T1000 (cell line): ENCODE results near the gene SSU72.
"Not testable (repeated sequence)": the region's sequence is repeated elsewhere in the genome, so short reads cannot be mapped to it uniquely, and the experiment has no call there.

ENCODE experiments used
- DNase-seq: peaks from one replicate; lab custom pipeline; 2025; ENCODE audit warnings: mixed read lengths; lab: John Stamatoyannopoulos, UW

SSU72 gene

DNA sequence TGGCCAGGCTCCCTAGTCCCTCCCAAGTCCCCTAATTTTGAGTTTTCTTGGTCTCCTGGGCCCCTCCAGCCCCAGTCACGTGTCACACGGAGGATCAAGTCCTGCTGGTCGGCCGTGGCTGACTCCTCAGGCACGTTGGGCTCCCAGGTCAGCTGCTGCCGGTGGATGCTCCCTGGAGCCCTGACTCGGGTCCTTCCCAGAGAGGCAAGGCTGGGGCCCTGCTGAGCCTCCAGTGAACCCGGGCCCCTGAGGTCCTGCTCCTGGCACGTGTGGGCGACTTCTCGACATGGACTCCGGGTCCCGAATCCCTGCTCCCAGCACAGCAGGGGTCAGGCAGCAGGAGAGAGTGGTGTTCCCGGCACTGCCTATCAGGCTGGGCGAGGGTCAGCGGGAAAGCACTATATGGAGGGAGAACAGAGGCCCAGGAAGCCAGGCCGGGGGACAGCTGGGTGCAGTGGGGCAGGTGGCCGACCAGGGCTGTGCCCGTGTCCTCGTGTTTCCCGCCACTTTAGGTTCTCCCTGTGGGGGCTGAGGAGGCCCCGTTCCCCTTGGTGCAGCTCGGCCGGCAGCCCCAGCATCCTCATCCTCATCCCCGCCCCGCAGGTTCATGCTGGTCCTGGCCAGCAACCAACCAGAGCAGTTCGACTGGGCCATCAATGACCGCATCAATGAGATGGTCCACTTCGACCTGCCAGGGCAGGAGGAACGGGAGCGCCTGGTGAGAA lies 47.4 kb downstream of the SSU72 start:
- no peak for DNase-seq

DNA sequence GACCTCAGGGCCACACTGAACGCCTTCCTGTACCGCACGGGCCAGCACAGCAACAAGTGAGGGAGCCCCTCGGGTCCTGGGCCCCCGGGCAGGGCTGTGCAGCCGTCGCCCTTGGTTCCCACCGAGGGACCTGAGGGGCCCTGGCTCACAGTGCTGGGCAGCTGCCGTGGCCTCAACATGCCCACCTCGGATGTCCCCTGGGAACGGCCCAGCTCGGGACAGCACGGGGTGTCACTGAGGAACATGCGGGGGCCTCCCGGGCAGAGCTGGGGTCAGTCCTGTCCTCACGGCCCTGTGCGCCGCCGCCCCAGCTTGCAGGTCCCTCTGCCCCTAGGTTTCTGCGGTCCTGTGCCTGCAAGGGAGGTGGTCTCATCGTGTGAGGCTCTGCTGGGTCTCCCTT lies 48.2 kb downstream of the SSU72 start:
- not testable (repeated sequence) for DNase-seq

DNA sequence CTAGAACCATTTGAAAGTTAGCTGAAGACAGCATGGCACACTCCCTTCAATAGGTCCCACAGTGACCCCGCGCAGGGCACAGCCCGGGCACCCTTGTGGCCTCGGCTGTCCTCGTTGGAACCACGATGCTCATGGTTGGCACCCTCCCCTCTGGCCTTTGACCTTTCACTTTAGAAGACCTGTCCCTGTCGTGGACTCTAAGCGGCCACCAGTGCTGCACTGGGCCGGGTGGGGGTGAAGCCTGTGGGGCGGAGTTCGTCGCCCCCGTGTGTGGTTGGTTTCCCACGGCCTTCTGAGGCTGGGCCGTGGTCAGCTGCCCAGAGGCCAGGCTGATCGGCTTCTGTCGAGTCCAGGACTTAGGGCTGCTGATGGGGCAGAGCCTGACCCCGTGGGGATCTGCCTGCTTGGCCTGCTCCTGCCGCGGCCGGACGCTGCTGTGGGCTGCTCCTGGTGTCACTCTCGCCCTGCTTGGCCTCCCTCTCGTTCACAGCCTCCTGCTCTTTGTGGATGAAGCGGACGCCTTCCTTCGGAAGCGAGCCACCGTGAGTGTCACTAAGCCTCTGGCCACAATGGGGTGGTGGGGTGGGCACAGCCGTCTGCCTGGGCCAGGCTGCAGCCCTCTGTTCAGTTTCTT lies 49.8 kb downstream of the SSU72 start:
- not testable (repeated sequence) for DNase-seq

DNA sequence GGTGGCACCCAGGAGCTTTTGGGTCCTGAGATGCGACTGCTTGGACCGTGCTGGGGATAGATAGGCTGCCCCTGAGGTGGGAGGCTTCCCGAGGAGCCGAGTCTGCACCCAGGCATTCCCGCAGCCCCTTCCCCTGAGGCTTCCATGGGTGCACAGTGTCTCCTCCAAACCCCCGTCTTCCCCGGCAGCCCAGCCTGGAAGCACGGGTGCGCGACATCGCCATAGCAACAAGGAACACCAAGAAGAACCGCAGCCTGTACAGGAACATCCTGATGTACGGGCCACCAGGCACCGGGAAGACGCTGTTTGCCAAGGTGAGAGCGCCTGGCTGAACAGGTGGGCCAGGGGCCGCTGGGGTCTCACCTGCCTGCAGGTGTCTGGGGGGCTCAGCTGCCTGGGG lies 51.0 kb downstream of the SSU72 start:
- not testable (repeated sequence) for DNase-seq

DNA sequence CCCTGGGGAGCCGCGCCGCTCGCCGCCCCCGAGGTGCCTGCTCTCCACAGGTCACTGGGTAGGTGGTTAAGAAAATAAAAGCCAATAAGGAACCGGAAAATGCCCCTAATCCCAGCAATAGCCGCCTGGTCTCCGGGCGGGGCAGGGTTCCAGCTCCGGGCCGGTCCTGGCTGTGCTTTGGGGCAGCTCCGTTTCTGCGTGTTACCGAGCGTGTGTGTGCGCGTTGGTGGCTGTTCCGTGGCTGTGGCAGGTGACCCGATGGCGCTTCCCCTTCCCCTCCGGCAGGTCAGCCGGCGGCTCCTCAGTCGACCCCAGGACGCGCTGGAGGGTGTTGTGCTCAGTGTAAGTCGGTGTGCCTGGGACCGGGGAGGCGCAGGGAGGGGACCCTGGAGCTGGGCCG lies 51.4 kb downstream of the SSU72 start:
- not testable (repeated sequence) for DNase-seq

DNA sequence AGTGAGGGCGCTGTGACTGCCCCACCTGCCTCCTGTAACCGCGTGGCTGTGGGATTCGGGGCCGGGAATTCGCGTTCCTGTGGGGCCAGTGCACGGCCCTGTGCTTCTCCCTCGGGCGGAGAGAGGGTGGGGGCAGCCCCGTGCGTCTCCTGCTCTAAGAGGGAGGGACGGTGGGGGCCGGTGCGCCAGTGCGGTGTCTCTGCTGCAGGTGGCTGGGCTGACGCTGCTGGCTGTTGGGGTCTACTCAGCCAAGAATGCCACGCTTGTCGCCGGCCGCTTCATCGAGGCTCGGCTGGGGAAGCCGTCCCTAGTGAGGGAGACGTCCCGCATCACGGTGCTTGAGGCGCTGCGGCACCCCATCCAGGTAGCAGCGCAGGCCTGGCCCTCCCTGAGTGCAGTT lies 52.1 kb downstream of the SSU72 start:
- not testable (repeated sequence) for DNase-seq

DNA sequence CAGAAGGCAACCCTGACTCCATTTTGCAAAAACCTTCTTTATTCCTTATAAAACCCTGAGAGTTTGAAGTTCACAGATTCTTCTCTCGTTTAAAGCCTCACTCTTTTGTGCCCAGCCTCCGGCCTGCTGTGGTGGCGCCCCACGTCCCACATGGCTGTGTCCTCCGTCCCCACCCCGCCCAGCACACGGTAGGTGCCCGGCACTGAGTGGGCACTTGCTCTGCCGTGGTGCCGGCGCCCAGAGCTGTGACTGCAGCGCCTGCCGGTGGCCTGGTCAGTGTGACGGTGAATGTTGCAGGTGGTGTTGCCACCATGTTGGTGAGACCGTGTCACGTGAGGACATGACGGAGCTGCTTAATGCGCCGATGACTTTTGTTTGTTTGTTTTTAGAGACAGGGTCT lies 53.3 kb downstream of the SSU72 start:
- DNase-seq: no peak

DNA sequence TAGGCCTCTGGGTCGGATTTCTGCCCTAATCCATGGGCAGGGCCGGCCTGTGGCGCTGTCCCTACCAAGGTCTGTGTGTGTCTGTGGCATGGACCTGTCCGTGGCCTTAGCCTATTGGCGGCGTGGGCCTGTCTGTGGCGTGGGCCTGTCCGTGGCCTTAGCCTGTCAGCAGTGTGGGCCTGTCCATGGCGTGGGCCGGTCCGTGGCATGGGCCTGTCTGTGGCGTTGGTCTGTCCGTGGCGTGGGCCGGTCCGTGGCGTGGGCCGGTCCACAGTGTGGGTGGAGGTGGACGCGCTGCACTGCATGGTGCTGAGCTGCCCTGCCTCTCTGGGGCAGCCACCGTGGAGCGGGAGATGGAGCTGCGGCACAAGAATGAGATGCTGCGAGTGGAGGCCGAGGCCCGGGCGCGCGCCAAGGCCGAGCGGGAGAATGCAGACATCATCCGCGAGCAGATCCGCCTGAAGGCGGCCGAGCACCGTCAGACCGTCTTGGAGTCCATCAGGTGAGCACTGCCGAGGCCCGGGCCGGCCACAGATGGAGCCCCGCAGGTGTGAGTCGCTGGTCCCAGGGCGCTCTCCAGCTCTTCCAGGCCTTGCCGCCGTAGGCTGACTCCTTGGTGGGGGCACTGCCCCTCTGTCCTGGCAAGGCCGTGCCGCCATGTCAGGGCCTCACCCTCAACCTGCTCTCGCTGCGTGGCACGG lies 54.7 kb downstream of the SSU72 start:
- DNase-seq: not testable (repeated sequence)

DNA sequence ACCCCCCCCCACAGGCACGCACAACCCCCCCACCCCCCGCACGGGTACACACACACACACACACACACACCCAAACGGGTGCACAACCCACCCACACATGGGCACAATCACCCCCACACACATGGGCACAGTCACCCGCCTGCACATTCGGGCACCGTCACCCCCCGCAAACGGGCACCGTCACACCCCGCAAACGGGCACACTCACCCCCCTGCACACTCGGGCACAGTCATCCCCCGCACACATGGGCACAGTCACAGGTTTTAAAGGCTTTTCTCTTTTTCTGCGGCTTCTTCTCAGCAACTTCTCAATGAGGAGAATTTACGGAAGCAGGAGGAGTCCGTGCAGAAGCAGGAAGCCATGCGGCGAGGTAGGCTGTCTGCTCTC lies 56.0 kb downstream of the SSU72 start:
- DNase-seq: not testable (repeated sequence)

DNA sequence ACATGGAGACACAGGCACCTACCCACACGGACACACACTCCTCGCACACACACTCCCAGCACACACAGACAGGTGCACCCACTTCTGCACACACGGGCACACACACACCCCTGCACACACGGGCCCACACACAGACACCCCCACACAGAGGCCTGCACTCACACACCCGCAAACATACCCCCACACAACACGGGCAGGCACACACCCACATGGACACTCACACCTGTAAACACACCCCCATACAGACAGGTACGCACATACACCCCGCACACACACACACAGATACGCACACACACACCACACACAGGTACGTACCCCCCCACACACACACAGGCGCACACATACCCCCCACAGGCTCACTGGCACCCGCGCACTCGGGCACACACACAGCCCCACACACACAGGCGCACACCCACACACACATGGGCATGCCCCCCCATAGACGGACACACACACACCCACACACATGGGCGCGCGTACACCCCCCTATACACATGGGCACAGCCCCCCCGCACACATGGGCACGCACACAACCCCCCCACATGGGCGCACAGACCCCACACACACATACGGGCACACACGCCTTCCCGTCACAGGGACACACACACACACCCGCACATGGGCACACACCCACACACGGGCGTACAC lies 56.6 kb downstream of the SSU72 start:
- no peak for DNase-seq

DNA sequence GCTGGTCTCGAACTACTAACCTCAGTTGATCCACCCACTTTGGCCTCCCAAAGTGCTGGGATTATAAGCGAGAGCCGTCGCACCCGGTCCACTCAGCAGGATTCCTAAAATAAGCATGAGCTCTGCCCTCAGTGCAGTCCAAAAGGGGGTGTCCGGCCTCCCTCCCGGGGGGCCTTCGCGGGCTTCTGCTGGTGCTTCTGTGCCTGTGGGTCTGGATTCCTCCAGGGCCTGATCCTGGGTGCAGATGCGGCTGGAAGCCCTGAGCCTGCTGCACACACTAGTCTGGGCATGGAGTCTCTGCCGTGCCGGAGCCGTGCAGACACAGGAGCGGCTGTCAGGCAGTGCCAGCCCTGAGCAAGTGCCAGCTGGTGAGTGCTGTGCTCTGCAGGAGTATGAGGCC lies 57.7 kb downstream of the SSU72 start:
- not testable (repeated sequence) for DNase-seq

DNA sequence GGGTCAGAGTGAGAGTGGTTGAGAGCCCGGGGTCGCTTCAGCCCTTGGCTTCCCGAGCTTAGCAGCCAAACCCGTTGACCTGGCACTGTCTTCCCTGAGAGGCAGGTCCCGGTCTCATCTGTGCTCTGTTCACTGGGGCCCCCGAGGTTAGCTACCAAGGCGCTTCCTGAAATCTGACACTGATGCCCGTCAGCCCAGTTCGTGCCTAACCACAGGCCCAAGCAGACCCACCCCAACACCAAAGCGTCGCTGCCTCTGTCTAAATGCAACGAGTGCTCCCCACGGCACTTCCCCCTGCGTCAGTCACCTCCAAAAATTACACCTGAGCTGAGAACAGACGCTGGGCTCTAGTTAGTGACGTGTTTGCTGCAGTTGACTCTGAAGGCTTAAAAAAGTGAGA lies 60.3 kb downstream of the SSU72 start:
- DNase-seq: not testable (repeated sequence)

DNA sequence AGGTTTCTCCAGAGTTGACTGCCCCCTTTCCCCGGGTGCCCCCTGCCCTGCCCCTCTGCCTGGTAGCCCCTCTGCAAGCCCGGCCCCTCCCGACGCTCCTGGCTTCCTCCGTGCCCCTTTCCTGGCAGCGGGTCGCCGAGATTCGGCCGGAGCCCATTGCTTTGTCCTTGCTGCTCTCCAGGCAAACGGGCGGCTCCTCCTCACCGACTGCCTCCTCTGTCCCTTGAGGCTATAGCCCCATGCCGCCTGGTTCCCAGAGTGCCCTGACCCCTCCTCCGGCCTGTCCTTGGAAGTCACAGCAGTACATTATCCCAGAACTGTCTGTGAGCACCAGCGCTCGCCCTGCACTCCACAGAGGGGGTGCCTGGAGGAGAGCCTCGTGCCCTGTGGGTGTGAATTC lies 61.0 kb downstream of the SSU72 start:
- not testable (repeated sequence) for DNase-seq

DNA sequence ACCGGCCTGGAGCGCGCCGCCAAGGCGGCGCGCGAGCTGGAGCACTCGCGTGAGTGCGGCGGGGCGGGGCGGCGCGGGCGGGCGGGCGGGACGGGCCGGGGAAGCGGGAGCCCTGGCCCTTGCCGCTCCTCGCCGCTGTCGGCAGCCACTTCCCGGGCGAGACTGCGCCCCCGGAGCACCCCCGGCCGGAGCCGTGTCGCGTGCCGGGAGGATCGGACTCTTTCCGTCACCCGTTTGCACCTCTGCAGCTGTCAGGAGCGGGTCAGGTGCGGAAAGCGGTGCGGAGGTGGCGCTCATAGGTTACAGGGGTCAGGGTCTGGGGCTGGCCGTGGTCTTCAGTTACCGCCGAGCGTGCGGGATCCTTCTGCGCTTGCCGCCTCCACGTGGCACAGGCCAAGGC lies 62.2 kb downstream of the SSU72 start:
- not testable (repeated sequence) for DNase-seq

DNA sequence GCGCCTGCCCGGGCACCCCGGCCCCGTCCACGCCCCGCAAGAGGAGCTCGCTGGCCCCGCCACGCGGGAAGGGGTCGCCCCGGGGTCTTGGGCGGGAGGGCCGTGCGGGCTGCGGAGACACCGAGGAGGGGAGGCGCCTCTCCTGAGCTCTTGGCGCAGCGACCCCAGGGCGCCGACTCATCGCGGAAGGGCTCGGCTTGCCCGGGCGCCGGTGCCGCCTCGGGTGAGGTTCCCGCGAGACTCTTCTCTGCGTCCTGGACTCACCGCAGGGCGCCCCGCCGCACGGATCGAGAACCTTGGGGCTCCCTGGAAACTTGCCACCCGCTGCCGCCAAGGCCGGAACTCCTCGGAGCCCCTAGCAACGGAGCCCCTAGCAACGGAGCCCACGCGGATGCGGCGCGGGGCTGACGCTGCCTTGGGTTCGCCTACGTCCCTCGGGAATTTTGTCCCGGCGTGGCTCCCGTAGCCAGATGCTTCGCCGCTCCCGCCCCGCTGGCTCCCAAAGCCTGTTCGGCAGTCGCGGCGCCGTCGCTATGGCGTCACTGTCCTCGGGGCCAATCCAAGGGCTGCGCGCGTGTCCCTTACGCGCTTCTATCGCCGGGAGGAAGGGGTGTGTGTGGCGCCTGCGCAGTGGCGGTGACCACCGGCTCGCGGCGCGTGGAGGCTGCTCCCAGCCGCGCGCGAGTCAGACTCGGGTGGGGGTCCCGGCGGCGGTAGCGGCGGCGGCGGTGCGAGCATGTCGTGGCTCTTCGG lies 63.0 kb downstream of the SSU72 start, which contains the start of gene ATAD3A:
Gene ATAD3A, plus strand, starts transcription at position 630 of the 753 bp plus-strand sequence. Its CDS starts 107 bp downstream, at position 737.
- peak; percentile 96 for DNase-seq

DNA sequence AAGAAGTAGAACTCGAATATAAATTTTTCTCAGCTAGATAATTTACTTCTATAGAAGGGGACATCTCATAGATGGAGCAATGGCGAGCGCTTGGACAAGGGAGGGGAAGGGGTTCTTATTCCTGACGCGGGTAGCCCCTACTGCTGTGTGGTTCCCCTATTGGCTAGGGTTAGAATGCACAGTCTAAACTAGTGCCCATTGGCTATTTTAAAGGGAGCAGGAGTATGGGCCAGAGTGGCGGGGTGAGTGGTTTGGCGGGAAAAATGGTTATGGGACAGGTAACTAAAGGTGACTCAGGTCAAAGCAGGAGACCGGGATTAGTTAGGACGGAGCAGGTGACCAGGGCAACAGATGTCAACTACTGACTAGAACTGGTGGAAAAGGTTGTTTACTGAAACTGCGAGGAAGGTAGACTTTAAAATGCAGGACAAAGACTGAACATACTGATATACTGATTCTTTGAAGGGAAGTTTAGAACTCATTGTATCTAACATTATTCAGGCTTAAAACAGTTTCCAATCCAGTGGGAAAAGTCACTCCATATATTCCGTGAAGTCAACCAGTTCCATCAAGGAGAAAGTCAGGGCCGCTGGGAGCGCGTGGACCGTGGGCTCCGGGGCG lies 63.6 kb downstream of the SSU72 start:
- DNase-seq: no peak

DNA sequence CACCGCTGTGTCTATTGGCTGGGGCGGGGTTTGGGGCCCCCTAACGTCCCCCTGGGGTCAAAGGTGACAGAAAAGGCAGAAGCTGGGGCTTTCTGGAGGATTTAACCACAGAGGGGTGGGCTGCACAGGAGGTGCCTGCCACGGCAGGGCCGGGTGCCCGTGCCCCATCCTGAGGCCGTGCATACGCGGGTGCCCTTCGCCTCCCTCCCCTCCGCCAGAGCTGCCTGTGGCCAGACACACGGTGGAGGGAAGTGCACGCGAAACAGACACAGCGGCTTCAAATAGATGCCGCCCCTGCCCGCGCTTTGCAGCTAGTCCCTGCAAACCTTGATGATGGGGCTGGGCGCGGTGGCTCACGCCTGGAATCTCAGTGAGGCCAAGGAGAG lies 65.2 kb downstream of the SSU72 start:
- not testable (repeated sequence) for DNase-seq

DNA sequence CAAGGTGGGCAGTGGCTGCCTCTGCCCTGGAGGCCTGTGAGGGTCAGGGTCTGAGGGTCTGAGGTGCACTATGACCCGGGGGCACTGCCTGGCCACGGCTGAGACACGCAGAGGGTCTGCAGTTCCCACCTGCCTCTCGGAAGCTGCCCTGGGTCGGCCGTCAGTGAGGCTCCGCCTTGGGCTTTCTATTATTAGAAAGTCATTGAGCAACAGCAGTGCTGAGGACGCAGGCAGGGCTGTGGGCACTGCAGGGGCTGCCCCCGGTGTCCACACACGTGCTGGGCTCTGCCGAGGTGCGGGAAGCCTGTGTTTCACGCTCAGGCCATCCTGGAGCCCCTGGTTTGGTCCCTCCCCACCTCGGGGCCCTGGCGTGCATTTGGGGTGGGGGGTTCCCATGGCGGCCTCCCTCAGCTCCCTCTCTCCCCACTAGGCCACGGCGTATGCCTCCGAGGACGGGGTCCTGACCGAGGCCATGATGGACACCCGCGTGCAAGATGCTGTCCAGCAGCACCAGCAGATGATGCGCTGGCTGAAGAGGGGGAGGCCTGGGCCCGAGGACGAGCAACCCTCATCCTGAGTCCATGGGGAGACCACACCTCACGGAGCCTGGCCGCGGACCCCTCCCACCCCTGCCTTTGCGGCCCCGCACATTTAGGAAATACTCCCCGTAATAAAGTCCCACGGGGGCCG lies 65.7 kb downstream of the SSU72 start:
- DNase-seq: not testable (repeated sequence)

DNA sequence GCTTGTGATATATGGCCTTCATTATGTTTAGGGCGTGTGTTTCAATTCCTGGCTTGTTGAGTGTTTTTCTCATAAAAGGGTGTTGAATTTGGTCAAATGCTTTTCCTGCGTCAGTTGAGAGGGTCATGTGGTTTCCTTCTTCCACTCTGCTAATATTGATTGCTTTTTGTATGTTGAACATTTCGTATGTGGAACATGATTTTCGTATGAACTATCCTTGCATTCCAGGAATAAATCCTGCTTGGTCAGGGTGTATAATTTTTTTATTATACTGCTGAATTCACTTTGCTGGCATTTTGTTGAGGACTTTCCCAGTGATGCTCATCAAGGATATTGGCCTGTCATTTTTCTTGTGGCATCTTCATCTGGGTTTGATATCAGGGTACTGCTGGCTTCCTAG lies 67.4 kb downstream of the SSU72 start:
- no peak for DNase-seq

DNA sequence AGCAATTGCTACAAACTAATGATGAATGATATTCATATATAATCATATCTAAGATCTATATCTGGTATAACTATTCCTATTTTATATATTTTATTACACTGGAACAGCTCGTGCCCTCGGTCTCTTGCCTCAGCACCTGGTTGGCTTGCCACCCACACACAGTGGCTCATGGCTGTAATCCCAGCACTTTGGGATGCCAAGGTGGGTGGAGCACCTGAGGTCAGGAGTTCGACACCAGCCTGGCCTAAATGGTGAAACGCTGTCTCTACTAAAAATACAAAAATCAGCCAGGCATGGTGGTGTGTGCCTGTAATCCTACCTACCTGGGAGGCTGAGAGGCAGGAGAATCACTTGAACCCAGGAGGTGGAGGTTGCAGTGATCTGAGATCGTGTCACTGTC lies 68.9 kb downstream of the SSU72 start:
- not testable (repeated sequence) for DNase-seq

DNA sequence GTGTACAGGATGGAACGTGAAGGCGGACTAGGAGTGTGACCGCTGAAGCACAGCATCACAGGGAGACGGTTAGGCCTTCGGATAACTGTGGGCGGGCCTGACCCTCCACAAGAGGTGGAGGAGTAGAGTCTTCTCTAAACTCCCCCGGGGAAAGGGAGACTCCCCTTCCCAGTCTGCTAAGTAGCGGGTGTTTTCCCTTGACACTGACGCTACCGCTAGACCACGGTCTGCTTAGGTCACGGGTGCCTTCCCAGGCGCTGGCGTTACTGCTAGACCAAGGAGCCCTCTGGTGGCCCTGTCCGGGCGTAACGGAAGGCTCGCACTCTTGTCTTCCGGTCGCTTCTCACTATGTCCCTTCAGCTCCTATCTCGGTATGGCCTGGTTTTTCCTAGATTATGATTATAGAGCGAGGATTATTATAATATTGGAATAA lies 69.3 kb downstream of the SSU72 start:
- DNase-seq: not testable (repeated sequence)
